ENCODE results near the gene DUSP7. TPM values are rescaled to one million over a fixed set of nuclear protein-coding genes. Genes with fewer than 3 reads are reported as not detected.
A peak's percentile ranks its signal among the peaks of the same experiment; 100 is the strongest.

Gene DUSP7
- total RNA-seq, 1 donor from 2014 or later = 21.7 TPM

- DNase-seq (ENCODE audit: low spot score) = no peak
- Mint-ChIP-seq H3K9me3 (ENCODE audit: unreplicated experiment) (no peaks in the 10 kb centered on the region), H3K36me3 (ENCODE audit: low read depth, unreplicated experiment) (no peaks in the 10 kb centered on the region), H3K4me3 (ENCODE audit: unreplicated experiment) (no peak overlapping the region), H3K27ac (ENCODE audit: unreplicated experiment) (no peak overlapping the region), H3K27me3 (ENCODE audit: unreplicated experiment) (peaks cover 6% of the 10 kb centered on the region), H3K4me1 (ENCODE audit: unreplicated experiment) (peaks cover 8% of the 10 kb centered on the region)
- TF ChIP-seq CTCF (IDR thresholded peaks at IDR 0.05; ENCODE audit: unreplicated experiment) = no peak
Measured at GRCh38 chr3:52073490-52073889, 17.1 kb upstream of the DUSP7 start.

GRCh38 chr3:52072471-52072870 lies 16.1 kb upstream of the DUSP7 start:
- Mint-ChIP-seq H3K9me3 (ENCODE audit: unreplicated experiment) (no peaks in the 10 kb centered on the region), H3K27me3 (ENCODE audit: unreplicated experiment) (peaks cover 6% of the 10 kb centered on the region), H3K4me1 (ENCODE audit: unreplicated experiment) (peaks cover 11% of the 10 kb centered on the region), H3K36me3 (ENCODE audit: low read depth, unreplicated experiment) (no peaks in the 10 kb centered on the region), H3K27ac (ENCODE audit: unreplicated experiment) (no peak overlapping the region), H3K4me3 (ENCODE audit: unreplicated experiment) (no peak overlapping the region)
- no peak for DNase-seq (ENCODE audit: low spot score)
- no peak for TF ChIP-seq CTCF (IDR thresholded peaks at IDR 0.05; ENCODE audit: unreplicated experiment)

- Mint-ChIP-seq H3K36me3 (ENCODE audit: low read depth, unreplicated experiment) (no peaks in the 10 kb centered on the region), H3K27ac (ENCODE audit: unreplicated experiment) (no peak overlapping the region), H3K4me1 (ENCODE audit: unreplicated experiment) (peaks cover 13% of the 10 kb centered on the region), H3K4me3 (ENCODE audit: unreplicated experiment) (no peak overlapping the region), H3K9me3 (ENCODE audit: unreplicated experiment) (no peaks in the 10 kb centered on the region), H3K27me3 (ENCODE audit: unreplicated experiment) (peaks cover 6% of the 10 kb centered on the region)
- DNase-seq (ENCODE audit: low spot score) = no peak
- no peak for TF ChIP-seq CTCF (IDR thresholded peaks at IDR 0.05; ENCODE audit: unreplicated experiment)
Measured at GRCh38 chr3:52072020-52072419, 15.6 kb upstream of the DUSP7 start.

GRCh38 chr3:52070724-52071621 lies 14.6 kb upstream of the DUSP7 start:
- peaks cover 13% of the 10 kb centered on the region for H3K4me1 Mint-ChIP-seq (ENCODE audit: unreplicated experiment)
- DNase-seq (ENCODE audit: low spot score) = no peak
- H3K27me3 Mint-ChIP-seq (ENCODE audit: unreplicated experiment) = peaks cover 6% of the 10 kb centered on the region
- no peak overlapping the region for H3K4me3 Mint-ChIP-seq (ENCODE audit: unreplicated experiment)
- H3K27ac Mint-ChIP-seq (ENCODE audit: unreplicated experiment) = no peak overlapping the region
- no peaks in the 10 kb centered on the region for H3K36me3 Mint-ChIP-seq (ENCODE audit: low read depth, unreplicated experiment)
- no peaks in the 10 kb centered on the region for H3K9me3 Mint-ChIP-seq (ENCODE audit: unreplicated experiment)
- no peak for TF ChIP-seq CTCF (IDR thresholded peaks at IDR 0.05; ENCODE audit: unreplicated experiment)

GRCh38 chr3:52069855-52070254 lies 13.5 kb upstream of the DUSP7 start:
- H3K9me3 Mint-ChIP-seq (ENCODE audit: unreplicated experiment) = no peaks in the 10 kb centered on the region
- H3K27me3 Mint-ChIP-seq (ENCODE audit: unreplicated experiment) = peaks cover 6% of the 10 kb centered on the region
- no peak for DNase-seq (ENCODE audit: low spot score)
- H3K4me1 Mint-ChIP-seq (ENCODE audit: unreplicated experiment) = peaks cover 14% of the 10 kb centered on the region
- no peak overlapping the region for H3K27ac Mint-ChIP-seq (ENCODE audit: unreplicated experiment)
- H3K36me3 Mint-ChIP-seq (ENCODE audit: low read depth, unreplicated experiment) = no peaks in the 10 kb centered on the region
- H3K4me3 Mint-ChIP-seq (ENCODE audit: unreplicated experiment) = peak overlapping the region; percentile 51
- TF ChIP-seq CTCF (IDR thresholded peaks at IDR 0.05; ENCODE audit: unreplicated experiment) = no peak

Measured in endothelial cell (in vitro differentiated cells).